Psoas muscle (tissue), 8 donors: Measurements from ENCODE around the gene YEATS4. TPM values are rescaled to one million over a fixed set of nuclear protein-coding genes. Genes with fewer than 3 reads are reported as not detected.

Experiments
- ATAC-seq, 4 donors: fragments of 200-7000 bp; cut with Tn5 transposase; one replicate each; pipeline ENCODE4 v1.9.1; 2020; ENCODE audit warnings: moderate library complexity in 3 of 4, mild to moderate bottlenecking in 2 of 4
- DNase-seq, 2 donors: peaks; one replicate each; pipeline ENCODE4 v3.0.0-alpha.2; 2020
- H3K27ac ChIP-seq: fragments of 200-600 bp; one replicate; pipeline ENCODE4 v1.8.0; 2022
- H3K27me3 ChIP-seq, 3 donors: fragments of 200-600 bp in 1 of 3; one replicate each; pipeline versions ENCODE4 v1.6.1 to v1.8.0; 2013 to 2022; ENCODE audit warnings: low read length in 2 of 3, mild to moderate bottlenecking in 2 of 3, moderate library complexity in 1 of 3; ENCODE audit not compliant: insufficient read depth in 3 of 3
- H3K36me3 ChIP-seq, 2 donors: fragments of 200-600 bp in 1 of 2; one replicate each; pipeline versions ENCODE4 v1.6.1 to v1.8.0; 2013 to 2022; ENCODE audit warnings: low read depth in 1 of 2, mild to moderate bottlenecking in 1 of 2, moderate library complexity in 1 of 2; ENCODE audit not compliant: insufficient read depth in 1 of 2
- H3K4me1 ChIP-seq: fragments of 200-600 bp; one replicate; pipeline ENCODE4 v1.8.0; 2022
- H3K4me3 ChIP-seq: fragments of 200-600 bp; one replicate; pipeline ENCODE4 v1.8.0; 2022; ENCODE audit warnings: mild to moderate bottlenecking
- H3K9me3 ChIP-seq: fragments of 200-600 bp; one replicate; pipeline ENCODE4 v1.8.0; 2022
- WGBS, 3 donors: extraction: QIAGEN DNeasy Blood & Tissue Kit; methylation state at CpG; one replicate each; pipeline versions ENCODE4 v1.1.6 to v1.1.7; 2013; 5-methylcytosine and 5-hydroxymethylcytosine counted together
- intact Hi-C, 2 donors: fragments of 100-400 bp; cut with DNase I; formaldehyde crosslinking; loops; one replicate each; pipeline versions ENCODE4 v1.11.0 to v1.14.2; 2022
- polyA plus RNA-seq, 3 donors: library from polyadenylated mRNA; stranded (reverse); fragments of 200-250 nt; gene quantifications; one replicate each; pipeline ENCODE4 v1.2.3, GENCODE V29; 2013
- total RNA-seq, 4 donors: library from RNA; stranded (reverse); fragmentation: NEBNext Ultra II Directional in 2 of 4; extraction: Animal tissue kit (Norgen Biotek cat#: 25700) in 2 of 4; gene quantifications; one replicate each; pipeline versions ENCODE4 v1.2.1 to v1.2.4, GENCODE V29; 2021 to 2023
- TF ChIP-seq, protein P1 (sequence below): fragments of 200-600 bp; IDR thresholded peaks from one replicate; pipeline ENCODE4 v1.8.0; 2022; ENCODE audit warnings: antibody characterized with exemption
- donor health status: healthy with polysubstance abuse.
- donor health status: DM: no; HTN: no; CAD: no; lungs with moderate emphysema.
- donor health status: Bipolar disorder and iron deficiency.
- donor health status: healthy.
- donor health status: DM: yes; HTN: yes; CAD: no.
- donor health status: DM: no; HTN: no; CAD: no.
- donor health status: DM: no; HTN: no; CAD: no.
- donor health status: DM: yes; HTN: yes; CAD: no.

Gene YEATS4
- total and polyA plus RNA-seq, 7 donors: 6.2 to 17.7 (median 12.4) TPM

DNA sequence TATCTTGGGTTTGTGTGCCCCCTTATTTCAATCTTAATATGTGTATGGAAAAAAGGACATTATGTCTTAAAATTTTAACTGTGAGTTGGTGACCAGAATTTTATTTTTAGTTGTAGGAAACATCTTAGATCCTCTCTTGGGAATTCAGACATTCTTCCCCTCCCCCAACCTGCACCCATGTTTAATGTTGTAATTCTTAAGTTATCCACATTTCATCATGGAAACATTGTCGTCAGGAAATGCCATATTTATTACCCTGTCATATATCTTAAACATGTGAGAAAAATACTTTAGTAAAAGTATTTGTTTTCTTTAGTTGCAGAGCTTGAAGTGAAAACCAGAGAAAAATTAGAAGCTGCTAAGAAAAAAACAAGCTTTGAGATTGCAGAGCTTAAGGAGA lies 30.3 kb downstream of the YEATS4 start:
- DNase-seq (no peak), ATAC-seq (no peak)
- Histone ChIP-seq H3K4me1 (no peaks in the 10 kb centered on the region), H3K36me3 (peaks cover 0 to 5% of the 10 kb centered on the region in 2 donors), H3K9me3 (no peaks in the 10 kb centered on the region), H3K4me3 (no peak overlapping the region), H3K27me3 (no peaks in the 10 kb centered on the region), H3K27ac (no peak overlapping the region)
- WGBS, 3 donors: 47 to 68% (median 54%) methylated on average over 1 of the region's 1 CpG
- TF ChIP-seq, protein P1, sequence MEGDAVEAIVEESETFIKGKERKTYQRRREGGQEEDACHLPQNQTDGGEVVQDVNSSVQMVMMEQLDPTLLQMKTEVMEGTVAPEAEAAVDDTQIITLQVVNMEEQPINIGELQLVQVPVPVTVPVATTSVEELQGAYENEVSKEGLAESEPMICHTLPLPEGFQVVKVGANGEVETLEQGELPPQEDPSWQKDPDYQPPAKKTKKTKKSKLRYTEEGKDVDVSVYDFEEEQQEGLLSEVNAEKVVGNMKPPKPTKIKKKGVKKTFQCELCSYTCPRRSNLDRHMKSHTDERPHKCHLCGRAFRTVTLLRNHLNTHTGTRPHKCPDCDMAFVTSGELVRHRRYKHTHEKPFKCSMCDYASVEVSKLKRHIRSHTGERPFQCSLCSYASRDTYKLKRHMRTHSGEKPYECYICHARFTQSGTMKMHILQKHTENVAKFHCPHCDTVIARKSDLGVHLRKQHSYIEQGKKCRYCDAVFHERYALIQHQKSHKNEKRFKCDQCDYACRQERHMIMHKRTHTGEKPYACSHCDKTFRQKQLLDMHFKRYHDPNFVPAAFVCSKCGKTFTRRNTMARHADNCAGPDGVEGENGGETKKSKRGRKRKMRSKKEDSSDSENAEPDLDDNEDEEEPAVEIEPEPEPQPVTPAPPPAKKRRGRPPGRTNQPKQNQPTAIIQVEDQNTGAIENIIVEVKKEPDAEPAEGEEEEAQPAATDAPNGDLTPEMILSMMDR: no peak
- intact Hi-C loops: loop anchor here in 1 of 2 donors (10.0 kb wide), 1 partner anchor 185 kb away; no protein-coding TSS in a partner anchor

DNA sequence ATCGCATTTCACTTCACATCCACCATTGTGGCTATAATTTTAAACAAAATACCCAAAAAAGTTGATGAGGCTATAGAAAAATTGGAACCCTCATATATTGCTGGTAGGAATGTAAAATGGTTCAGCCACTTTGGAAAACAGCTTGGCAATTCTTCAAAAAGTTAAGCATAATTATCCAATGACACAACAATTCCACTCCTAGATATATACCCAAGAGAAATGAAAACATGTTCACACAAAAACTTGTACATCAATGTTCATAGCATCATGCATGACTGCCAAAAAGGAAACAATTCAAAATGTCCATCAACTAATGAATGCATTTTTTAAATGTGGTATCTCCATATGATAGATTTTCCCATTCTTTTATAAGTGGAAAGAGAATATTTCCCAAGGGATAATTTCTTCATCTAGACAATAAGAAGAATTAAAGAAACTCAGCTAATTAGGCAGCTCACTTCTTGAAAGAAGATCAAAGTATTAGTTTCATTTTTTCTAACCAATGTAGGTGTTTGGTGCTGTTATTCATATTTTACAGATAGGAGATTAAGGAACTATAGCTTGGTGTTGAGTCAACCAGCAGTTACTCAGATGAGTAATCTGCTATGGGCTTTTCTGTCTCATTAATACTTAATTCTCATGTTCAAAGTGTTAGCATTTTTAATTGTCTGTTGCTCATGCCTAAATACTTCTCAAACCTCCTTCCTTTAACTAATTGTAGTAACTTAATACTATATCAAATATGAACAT lies 32.8 kb downstream of the YEATS4 start:
- Histone ChIP-seq H3K4me1 (no peaks in the 10 kb centered on the region), H3K9me3 (no peaks in the 10 kb centered on the region), H3K4me3 (no peak overlapping the region), H3K36me3 (peaks cover 0 to 5% of the 10 kb centered on the region in 2 donors), H3K27ac (no peak overlapping the region), H3K27me3 (no peaks in the 10 kb centered on the region)
- TF ChIP-seq, protein P1: no peak
- DNase-seq (no peak), ATAC-seq (no peak)
- WGBS, 3 donors: 98 to 100% (median 99%) methylated on average over 1 of the region's 1 CpG
- intact Hi-C loops: no loop called here

DNA sequence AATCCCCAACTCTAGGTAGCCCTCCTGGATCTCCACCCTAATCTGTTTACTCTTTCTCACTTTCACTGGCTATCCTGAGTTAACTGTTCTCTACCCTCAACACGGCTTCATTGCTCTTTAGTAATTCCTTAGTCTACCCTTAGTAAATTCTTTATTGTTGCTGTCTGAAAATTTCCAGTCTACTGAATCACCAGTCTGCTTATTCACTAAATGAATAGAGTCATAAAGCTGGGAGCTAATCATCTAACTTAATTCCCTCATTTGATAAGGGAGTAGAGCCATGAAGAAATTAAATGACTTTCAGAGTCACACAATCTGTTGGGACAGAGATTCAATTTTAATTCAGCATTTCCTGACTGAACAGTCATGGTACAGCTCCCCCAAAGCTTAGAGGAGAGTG lies 36.5 kb downstream of the YEATS4 start:
- TF ChIP-seq, protein P1: no peak
- Histone ChIP-seq H3K9me3 (no peaks in the 10 kb centered on the region), H3K4me3 (no peak overlapping the region), H3K36me3 (peaks cover 0 to 3% of the 10 kb centered on the region in 2 donors), H3K27me3 (no peaks in the 10 kb centered on the region), H3K27ac (no peak overlapping the region), H3K4me1 (no peaks in the 10 kb centered on the region)
- ATAC-seq: no peak
- intact Hi-C loops: no loop called here
- WGBS, 3 donors: 94 to 97% (median 97%) methylated on average over 1 of the region's 1 CpG
- DNase-seq: no peak

DNA sequence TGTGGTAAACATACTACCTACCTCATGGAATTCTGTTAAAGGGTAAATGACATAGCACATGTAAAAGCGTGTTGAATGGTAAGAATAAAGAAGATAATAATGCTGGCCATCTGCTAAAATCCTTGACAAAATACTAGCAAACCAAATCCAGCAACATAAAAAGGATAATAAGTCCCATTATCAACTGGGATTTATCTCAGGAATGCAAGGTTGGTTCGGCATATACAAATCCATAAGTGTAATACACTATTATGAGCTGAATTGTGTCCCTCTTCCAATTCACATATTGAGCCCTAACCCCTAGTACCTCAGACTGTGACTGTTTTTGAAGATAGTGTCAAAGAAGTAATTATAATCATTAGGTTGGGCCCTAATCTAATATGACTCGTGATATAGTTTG lies 37.4 kb downstream of the YEATS4 start:
- DNase-seq (no peak), ATAC-seq (no peak)
- Histone ChIP-seq H3K36me3 (no peaks in the 10 kb centered on the region), H3K4me3 (no peak overlapping the region), H3K27me3 (no peaks in the 10 kb centered on the region), H3K9me3 (no peaks in the 10 kb centered on the region), H3K4me1 (peaks cover under 1% of the 10 kb centered on the region), H3K27ac (no peak overlapping the region)
- TF ChIP-seq, protein P1: no peak
- WGBS, 3 donors: 99% methylated on average over 3 of the region's 3 CpGs
- intact Hi-C loops: no loop called here

DNA sequence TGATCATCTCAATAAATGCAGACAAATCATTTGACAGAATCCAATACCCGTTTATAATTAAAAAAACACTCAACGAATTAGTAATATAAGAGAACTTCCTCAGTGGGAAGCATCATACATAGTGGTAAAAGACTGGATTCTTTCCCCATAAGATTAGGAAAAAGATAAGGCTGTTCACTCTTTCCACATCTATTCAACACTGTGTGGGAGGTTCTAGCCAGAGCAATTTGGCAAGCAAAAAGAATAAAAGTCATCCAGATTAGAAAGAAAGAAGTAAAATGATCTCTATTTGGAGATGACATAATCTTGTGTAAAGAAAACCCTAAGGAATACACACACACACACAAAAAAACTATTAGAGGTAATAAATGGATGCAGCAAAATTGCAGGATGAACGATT lies 38.4 kb downstream of the YEATS4 start:
- 87 to 93% (median 88%) methylated on average over 3 of the region's 3 CpGs for WGBS, 3 donors
- peaks cover 5% of the 10 kb centered on the region for H3K4me1 ChIP-seq
- no peak for DNase-seq
- H3K27ac ChIP-seq: no peak overlapping the region
- no peak for ATAC-seq
- no peaks in the 10 kb centered on the region for H3K27me3 ChIP-seq
- no peak overlapping the region for H3K4me3 ChIP-seq
- no peaks in the 10 kb centered on the region for H3K9me3 ChIP-seq
- intact Hi-C loops: no loop called here
- H3K36me3 ChIP-seq: no peaks in the 10 kb centered on the region
- TF ChIP-seq, protein P1: no peak
